Measurements from ENCODE around the gene OPCML.

OPCML gene

GRCh38 chr11:132686886-132687285 is 845.4 kb downstream of the OPCML start:
- no peak for DNase-seq

DNA sequence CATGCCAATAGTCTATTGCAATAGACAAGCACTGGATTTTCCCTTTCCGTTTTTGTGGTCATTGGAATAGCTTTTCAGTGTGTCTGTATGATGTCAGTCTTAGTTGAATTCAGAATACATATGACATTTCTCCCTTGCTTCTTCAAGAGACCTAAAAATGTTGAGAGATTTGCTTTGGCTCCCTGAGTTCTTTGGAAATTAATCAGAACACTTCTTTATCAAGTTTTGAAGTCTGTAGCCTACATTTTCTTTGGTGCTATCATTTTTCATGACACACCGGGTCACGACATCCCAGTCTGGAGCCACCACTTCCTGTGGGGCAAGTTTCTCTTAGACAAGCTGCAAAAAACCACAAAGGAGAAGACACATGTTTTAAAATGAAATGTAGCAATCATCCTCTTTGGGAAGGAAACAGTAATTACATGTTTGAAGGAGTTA is 847.1 kb downstream of the OPCML start:
- DNase-seq, result no peak

DNA sequence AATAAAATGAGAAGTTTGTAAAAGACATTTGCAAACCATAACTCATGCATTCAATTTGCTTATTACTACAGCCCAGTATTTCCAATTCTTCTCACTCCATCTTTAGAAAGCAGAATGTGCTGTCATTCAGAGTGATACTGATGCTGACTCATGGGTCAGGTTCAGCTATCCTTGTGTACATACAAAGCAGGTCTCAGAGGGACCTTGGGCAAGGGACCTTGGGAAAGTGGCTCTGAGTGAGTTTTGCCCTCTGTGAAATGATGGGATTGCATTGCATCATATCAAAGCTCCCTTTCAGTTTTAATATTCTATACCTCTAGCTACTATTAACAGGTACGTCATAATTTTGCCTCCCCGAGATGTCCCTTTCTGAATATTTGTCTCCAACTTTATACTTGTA is 848.7 kb downstream of the OPCML start:
- no peak for DNase-seq

GRCh38 chr11:132681971-132682370 is 850.3 kb downstream of the OPCML start:
- no peak for DNase-seq

DNA sequence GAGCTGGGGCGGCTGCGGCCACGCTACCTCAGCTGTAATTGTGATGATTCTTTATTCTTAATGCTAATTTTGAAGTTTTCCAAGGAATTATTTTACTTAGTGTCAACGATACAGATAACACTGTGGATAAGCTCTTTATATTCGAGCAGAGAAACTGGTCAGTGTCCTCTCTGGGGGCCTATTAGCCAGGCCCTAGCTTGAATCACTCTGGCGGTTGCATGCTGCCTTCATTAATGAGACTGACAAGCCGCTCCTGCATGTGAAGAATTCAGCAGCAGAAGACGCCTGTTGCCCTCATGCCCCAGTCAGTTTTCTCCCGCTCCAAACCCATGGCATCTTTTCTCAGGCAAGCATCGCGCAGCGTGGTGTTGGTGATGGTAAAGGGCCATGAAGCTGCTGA is 851.7 kb downstream of the OPCML start:
- DNase-seq, result no peak

DNA sequence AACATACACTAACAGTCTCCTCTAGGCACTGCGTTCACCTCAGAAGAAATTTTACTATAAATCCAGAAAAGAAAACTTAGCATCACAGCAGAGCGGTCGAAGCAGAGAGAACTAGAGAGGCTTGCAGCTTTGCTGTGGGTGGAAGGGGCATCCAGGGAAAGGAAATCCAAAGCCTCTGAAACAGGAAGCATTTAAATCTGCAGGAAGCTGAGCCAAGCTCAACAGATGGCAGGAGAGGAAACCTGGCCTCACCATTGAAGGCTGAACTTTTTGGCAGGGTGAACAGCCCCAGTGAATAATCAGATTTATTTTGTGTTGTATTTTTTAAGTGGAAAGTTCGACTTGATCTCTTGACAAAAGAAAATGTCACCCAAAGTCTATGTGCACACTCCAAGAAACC is 858.1 kb downstream of the OPCML start:
- DNase-seq, result no peak

- DNase-seq, result no peak
Measured at GRCh38 chr11:132671851-132672370, 860.4 kb downstream of the OPCML start.

DNA sequence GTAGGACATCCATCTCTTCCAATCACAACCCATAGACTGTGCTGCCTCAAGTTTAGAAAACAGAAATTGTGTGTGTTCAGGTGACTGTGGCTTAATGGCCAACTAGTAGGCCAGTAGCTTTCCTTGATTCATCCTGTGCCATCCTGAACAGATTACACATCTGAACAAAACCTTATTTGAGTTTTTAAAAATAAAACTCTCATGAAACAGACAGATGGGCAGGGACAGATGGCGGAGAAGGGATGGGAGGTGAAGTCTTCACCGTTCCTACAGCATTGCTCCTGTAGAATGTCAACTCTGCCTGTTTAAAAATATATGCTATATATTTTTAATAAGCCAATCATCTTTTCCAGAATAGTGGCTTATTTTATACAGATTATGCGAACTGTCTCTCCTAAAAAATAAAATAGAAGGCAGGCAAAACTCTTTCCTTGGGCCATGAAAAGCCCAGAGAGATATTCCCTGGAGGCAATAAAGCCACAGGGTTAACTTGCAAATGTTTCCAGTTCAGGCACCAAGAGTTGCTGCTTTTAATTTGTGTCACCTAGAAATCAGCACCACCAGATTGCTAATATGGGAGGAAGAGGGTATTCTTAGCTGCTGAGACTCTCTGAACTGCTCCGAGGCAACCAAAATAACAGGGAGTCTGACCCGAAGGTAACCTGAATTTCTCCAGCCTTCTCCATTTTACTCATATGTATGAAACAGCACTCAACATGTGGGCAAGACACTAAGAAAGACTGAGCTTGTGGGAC is 861.2 kb downstream of the OPCML start:
- DNase-seq, result no peak

DNA sequence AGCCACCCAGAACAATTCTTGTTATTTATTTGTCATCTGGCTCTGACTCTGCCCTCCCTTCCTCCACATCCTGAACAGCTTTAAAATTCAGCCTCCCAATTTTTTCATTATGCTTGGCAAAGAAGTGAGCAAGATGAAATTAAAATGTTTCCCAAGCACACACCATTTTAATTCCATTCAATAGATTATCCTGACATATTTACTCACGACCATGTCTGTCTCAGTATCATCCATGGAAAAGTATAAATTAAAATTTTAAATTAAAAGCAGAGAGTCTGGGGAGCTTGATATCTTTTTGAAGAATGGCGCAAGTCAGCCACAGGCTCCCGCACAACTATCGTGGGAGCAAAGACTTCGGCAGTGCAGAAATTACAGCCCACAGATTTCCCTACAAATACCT is 862.4 kb downstream of the OPCML start:
- no peak for DNase-seq

GRCh38 chr11:132665205-132665604 is 867.1 kb downstream of the OPCML start:
- no peak for DNase-seq

GRCh38 chr11:132658696-132659095 is 873.6 kb downstream of the OPCML start:
- DNase-seq, result no peak

DNA sequence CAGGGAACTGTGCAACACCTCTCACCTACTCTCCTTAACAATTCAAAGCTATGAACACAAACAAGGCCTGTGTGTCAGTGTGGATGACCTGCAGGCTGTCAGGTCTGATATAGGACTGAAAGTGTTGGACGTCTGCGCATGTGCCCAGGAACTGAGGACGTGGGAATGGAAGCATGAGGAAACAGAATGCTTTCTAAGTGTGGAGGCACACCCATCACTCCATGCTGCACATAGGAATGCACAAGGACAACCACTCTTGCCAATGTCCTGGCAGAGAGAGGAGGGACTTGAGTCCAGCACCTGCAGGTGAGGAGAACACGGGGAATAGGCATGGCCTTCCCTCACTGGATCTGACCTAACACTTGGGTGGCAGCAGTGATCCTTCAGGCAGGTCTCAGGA is 874.3 kb downstream of the OPCML start:
- DNase-seq, result no peak

- no peak for DNase-seq
Measured at GRCh38 chr11:132655187-132655855, 877.0 kb downstream of the OPCML start.

- DNase-seq, result no peak
Measured at GRCh38 chr11:132653237-132653636, 879.1 kb downstream of the OPCML start.

- DNase-seq, result no peak
Measured at GRCh38 chr11:132650969-132651720, 881.2 kb downstream of the OPCML start.

- no peak for DNase-seq
Measured at GRCh38 chr11:132649277-132649676, 883.0 kb downstream of the OPCML start.

DNA sequence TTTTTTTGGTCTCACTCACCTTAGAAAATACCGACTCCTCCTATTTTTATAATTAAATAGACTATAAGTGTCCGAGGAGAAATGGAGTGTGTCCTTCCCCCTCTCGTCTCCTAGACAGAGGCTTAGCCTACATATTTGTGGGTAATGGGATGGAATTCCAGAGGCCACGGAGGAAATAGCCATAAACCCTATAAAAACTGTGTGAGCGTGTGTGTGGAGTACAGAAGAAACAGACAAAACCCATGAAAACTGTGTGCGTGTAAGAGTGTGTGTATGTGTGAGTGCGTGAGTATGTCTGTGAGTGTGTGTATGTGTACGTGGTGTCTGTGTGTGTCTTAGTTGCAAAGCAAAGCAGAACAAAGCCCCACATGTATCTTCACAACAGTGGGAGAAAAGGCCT is 883.5 kb downstream of the OPCML start:
- no peak for DNase-seq

GRCh38 chr11:132646890-132647289 is 885.4 kb downstream of the OPCML start:
- no peak for DNase-seq

DNA sequence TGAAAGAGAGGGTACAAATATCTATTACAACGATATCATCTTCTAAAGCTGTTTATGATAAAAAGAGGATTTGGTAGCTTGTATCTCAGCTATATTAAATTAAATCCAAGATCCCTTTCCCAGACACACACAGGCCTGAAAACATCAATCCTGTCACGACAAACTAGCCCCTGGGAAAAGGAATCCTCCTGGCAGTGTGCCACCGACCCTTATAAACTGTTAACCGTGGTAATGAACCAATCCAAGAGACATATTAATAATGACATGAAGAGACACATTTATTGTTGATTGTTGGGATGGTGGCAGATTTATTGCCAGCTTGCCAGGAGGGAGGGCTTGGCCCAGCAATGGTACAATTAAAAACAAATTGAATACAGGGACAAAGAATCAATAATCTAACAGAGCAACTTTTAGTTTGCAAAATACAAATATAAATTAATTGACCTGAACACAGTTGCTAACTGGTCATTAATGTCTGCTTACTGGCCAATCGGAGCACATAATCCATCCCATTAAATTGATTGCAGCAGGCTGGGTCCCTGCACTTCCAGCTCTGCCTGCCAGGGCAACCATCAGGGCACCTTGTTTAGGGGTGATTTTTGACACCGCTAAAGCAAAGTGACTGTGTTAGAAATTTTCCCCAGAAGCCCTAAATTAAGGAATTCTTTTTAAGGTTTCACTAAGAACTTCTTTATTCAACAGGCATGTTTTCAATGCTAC is 887.6 kb downstream of the OPCML start:
- no peak for DNase-seq

DNA sequence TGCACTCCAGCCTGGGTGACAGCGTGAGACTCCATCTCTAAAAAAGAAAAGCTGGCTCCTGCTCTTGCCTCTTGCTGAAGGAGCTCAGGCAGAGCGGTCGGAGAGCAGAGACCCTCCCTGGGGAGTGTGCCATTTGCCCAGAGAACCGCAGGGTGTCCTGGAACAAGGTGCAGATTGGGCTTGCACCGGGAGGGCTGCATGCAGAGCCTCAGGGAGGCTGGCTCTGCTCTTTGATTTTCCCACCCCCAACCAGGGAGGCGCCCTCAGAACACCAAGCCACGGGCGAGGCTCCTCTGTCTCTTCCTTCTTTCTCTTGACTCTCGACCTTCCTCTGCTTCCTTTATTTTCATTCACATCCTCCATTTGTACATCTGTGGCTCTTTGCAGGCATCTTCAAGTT is 889.1 kb downstream of the OPCML start:
- DNase-seq, result no peak

GRCh38 chr11:132640952-132641351 is 891.3 kb downstream of the OPCML start:
- no peak for DNase-seq

DNA sequence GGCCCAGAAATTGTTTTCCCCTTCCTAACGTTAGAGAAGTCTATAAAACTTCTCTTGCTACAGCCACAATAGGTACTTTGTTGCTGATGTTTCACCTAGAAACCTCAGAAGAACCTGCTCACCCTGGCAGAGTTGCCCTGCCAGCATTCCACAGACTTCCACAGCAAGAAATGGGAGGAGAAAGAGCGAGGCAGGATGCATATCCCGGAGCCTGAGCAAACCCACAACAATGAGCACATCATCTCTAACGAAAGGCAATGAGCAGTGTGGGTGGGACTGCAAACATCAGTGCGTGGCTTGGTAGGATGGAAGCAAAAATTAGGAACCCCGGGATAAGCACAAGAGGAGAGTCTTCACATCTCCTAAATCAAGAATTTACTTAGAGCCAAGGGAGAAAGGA is 892.3 kb downstream of the OPCML start:
- no peak for DNase-seq

- no peak for DNase-seq
Measured at GRCh38 chr11:132639403-132639802, 892.9 kb downstream of the OPCML start.

Data from GDM1 (cell line).